Measurements from ENCODE around the gene EFCAB8.

The EFCAB8 gene, protein sequence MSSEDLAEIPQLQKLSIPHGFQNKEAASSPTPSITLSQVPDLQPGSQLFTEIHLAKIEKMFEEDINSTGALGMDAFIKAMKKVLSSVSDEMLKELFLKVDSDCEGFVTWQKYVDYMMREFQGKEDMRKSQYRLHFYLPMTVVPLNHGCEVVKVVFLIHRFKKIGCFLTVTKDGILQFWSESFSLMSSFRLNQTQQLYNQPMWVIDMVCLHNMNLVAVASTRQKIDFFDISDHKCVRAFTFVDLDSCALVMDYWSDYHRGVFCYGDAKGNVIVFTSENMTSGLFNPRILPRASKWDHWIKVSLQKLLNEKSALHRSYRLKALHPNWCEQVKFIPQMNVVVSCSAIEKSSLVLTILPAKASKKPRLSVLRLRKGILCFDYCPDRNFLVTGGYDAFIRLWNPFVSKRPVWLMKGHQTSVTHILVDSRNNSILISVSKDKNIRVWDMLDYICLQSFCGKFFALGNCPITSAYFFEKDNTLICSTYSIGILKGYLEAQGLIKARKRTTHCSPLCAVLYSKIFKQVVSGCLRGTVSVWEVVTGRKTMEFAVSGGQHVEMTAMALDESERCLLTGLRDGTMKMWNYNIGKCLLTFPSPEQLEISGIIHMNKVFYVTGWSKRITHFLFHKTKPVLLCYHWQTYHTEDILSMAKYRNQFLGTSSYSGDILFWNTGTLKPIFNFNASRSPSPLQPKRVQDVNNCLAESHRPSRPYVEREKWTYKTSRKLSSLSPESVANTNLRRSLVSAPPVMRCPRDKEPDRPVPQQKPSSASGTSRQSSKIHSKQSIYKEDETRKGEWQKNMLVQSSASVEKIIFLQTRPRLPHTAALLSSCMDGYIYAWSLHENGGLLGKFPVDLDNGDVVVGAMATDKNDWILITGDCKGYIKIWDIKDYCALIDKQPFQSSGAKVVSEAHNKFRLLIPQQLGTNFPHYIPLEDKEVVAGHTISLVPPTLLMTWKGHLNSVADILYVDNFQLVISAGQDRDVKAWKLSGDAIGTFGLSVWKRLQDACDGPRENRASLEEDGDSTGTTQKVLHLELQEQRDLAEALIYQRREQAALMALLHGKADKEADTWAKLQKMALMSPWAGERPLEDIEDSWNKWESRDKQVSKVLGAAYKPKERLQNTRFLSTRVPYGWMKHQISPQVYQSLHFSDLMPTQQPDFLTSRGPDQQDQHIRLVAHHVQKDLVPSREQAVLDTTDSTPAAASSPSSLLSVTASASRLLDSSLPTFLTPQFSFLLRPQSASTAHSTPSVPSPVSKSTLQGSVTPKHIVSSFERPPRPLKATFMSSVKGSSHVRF

DNA sequence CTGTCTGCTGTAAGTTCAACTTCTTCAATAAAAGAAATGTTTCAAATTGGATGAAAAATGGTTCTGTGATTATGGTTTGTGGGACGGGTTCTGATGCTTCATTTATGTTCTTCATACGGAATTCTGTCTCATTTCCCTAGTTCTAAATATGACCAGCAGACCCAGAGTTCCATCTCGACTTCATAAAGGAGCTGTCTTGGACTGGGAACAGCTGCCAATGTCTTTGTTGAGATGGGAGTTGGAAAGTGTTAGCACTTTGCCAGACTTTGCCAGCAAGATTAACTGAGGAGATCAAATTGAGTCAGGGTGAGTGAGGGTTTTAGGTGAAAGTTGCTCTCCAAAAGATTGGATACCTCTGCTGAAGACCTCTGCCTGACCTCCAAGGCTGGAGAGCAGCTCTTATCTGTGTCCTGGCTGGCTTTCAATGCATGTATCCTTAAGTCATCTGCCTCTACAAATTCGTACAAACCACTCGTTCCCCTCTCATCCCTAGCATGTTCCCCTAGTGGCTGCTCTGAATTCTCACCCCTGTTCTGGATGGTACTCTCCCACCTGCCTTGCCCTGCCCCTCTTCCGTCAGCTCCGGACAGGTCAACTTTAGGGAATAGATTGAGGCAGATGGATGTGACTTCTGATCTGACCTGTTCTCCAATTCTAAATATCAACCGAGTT, at the start of gene EFCAB8:
TSS of gene EFCAB8 (plus strand) at position 223 of the 672 bp plus-strand sequence. CDS start 4,870 bp downstream, outside the sequence.
- no peak for DNase-seq

DNA sequence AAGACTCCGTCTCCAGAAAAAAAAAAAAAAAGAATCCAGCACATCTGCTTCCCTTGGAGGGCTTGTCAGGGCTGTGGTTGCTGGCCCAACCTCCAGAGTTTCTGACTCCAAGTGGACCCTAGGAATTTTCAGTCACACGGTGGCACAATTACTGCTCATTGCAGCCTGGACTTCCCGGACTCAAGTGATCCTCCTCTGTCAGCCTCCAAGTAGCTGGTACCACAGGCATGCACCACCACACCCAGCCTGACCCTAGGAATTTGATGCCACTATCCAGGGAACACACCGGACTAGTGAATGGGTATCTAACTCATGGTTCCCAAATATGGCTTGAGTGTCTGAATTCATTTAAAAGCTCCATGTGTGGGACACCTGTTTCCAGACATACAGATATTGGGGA, 48.8 kb upstream of the EFCAB8 start:
- DNase-seq: no peak

DNA sequence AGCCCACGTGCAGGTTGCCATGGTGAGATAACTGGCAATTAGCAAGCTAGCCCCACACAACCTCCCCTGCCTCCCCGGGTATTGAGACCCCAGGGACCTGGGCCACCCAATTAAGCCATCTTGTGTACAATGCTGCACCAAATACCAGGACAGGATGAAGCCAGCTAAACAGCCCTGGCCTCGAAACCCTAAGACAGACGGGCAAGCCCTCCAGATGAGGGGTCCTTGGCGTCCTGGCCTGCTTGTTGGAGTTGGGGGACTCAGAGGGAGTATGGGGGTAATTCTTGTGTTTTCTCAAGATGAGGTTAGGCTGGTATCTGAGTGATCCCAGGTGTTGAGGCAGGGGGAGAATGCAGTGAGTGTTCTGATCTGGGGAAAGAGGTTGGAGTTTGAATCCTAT, 47.8 kb upstream of the EFCAB8 start:
- no peak for DNase-seq

DNA sequence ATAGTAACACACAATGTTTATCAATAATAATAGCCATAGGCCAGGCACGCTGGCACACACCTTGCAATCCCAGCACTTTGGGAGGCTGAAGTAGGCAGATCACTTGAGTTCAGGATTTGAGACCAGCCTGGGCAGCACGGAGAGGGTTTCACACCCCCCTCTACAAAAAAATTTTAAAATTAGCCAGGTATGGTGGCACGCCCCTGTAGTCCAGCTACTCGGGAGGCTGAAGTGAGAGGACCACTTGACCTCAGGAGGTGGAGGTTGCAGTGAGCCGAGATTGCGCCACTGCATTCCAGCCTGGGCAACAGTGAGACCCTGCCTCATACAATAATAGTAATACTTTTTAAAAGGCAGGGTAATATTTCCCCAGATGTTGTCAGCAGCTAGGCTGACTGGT, 46.8 kb upstream of the EFCAB8 start:
- DNase-seq: no peak

DNA sequence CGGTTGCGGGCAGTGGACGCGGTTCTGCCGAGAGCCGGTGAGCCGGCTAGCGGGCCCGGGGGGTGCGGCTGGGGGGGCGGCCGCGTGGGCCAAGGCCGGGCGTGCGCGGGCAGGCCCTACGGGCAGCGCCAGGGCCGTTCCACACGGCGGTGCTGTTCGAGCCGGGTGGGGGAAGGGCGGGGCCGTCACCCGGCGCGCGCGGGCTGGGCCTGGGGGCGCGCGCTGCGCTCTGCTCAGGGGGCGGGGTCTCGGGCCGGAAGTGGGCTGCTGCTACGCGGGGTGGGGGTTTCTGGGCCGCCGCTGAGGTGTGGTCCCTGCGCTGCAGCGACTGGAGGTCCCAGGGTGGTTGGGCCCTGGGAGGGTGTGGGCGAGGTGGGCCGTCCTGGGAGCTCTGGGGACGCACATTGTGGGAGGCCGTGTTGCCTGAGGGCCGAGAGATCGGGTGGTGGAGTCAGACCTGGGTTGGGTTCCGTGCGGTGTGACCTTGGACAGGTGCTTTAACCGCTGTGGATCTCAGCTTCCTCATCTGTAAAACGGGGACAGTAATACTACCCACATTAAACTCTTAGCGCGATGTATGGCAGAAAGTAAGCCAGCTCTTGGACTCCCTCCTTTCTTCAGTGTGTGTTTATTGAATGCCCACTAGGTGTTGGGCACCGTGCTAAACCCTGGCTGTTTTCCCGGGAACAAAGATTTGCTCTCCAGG, 38.6 kb upstream of the EFCAB8 start:
- DNase-seq: peak; percentile 52 to 96

DNA sequence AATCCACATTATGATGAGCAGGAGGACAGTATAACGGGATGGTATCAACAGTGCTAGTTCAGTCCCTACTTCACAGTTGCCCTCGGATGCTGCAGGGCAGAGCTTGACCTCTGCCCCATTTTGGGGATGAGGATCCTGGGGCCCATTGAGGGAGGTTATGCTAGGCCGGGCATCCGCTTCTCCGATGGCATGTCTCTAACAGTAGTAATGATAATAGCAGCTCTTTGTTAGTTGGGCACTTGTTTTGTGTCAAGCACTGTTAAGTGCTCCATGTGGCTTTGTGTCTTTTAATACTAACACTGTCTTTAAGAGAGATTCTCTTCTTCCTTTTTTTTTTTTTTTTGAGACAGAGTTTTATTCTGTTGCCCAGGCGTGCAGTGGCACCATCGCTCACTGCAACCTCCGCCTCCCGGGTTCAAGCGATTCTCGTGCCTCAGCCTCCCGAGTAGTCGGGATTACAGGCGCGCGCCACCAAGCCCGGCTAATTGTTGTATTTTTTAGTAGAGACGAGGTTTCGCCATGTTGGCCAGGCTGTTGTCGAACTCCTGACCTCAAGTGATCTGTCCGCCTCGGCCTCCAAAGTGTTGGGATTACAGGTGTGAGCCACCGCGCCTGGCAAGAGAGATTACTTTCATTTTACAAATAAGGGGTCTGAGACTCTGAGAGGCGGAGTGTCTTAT, 37.9 kb upstream of the EFCAB8 start:
- no peak for DNase-seq

GRCh38 chr20:32822225-32822624, 36.5 kb upstream of the EFCAB8 start:
- DNase-seq: no peak

- DNase-seq: peak in 1 of 2 donors; percentile 9
These were observed 35.6 kb upstream of the EFCAB8 start for GRCh38 chr20:32823078-32823477.

DNA sequence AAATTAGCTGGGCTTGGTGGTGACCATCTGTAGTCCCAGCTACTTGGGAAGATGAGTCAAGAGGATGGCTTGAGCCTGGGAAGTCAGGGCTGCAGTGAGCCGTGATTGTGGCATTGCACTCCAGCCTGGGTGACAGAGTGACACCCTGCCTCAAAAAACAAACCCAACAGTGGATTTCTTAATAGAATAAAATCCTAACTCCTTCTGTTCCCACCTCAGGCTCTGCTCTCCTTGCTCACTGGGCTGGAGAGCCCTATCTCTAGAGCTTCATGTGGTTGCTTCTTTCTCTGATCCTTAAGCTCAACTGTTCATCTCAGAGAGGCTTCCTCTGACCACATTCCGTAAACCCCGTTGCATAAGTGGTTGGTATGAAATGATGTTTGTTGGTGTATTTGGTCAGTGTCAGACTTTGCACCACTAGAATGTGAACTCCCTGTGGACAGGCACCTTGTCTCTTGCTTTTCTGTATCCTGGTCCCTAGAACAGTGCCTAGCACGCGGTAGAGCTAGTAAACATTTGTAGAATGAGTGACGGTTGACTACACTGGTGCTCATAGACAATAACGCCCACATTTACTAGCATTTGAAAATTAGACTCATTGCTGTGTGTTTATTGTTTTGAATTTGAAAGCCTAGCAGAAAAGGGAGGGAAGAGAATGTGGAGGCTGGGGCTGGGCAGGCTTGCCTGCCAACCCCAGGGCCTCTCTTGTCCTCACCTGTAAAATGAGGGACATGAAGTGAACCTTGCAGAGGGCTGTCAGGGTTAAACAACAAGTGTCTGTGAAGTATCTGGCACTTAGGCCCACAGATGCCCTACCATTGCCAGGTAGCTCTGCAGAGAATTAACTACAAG, 34.8 kb upstream of the EFCAB8 start:
- no peak for DNase-seq

- DNase-seq: no peak
These were observed 30.6 kb upstream of the EFCAB8 start for GRCh38 chr20:32828029-32828680.

GRCh38 chr20:32829311-32830005, 29.3 kb upstream of the EFCAB8 start:
- no peak for DNase-seq

GRCh38 chr20:32830437-32830836, 28.3 kb upstream of the EFCAB8 start:
- peak in 1 of 2 donors; percentile 41 for DNase-seq

GRCh38 chr20:32831982-32832381, 26.7 kb upstream of the EFCAB8 start:
- no peak for DNase-seq

GRCh38 chr20:32832664-32833063, 26.1 kb upstream of the EFCAB8 start:
- DNase-seq: no peak

GRCh38 chr20:32834972-32835371, 23.8 kb upstream of the EFCAB8 start:
- DNase-seq: no peak

DNA sequence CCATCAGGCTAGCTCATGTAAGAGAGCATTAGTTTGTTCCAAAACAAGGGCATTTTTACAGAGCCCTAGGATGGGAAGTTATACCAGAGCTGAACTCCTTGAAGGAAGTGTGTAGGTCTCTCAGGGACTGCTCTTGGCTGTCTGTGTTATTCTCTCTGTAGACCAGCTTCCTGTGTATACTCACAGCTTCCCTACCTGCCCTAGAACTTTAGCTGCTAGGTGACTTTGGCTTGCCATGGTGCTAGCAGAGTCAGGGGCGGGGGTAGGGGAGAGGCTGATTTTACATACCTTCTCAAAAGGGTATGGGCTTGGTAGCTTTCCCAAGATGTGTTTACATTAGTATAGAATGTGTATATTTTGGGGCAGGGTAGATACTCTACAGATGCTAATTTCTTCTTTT, 21.6 kb upstream of the EFCAB8 start:
- no peak for DNase-seq

- no peak for DNase-seq
These were observed 19.3 kb upstream of the EFCAB8 start for GRCh38 chr20:32839227-32839981.

GRCh38 chr20:32839982-32840285, 18.8 kb upstream of the EFCAB8 start:
- DNase-seq: no peak
